CD4-positive, alpha-beta memory T cell (primary cell): ENCODE results near the gene OXSR1. TPM values are rescaled to one million over a fixed set of nuclear protein-coding genes. Genes with fewer than 3 reads are reported as not detected.

Experiments used
- CTCF ChIA-PET: fragments of 350-600 bp; sonication (Branson Sonifier 250); formaldehyde crosslinking; loops from one replicate; lab custom pipeline; 2021; ENCODE audit warnings: inconsistent platforms; ENCODE audit not compliant: partially characterized antibody; lab: Charles Lee
- POLR2A ChIA-PET: fragments of 350-600 bp; sonication (Branson Sonifier 250); formaldehyde crosslinking; loops from one replicate; lab custom pipeline; 2021; ENCODE audit not compliant: partially characterized antibody; lab: Charles Lee
- DNase-seq, 5 donors: peaks; one replicate each; pipeline versions ENCODE4 v3.0.0 to v3.0.0-alpha.2; 2020 to 2022; ENCODE audit warnings: mixed read lengths in 1 of 5
- H3K27ac ChIP-seq: one replicate; pipeline ENCODE4 v1.7.0; 2013; ENCODE audit warnings: low read depth, low read length
- H3K27me3 ChIP-seq: 2 replicates; pipeline ENCODE4 v1.7.0; 2013; ENCODE audit warnings: mild to moderate bottlenecking, low read length, moderate library complexity; ENCODE audit not compliant: insufficient read depth
- H3K36me3 ChIP-seq: 2 replicates; pipeline ENCODE4 v1.7.0; 2013; ENCODE audit warnings: mild to moderate bottlenecking, low read length, moderate library complexity; ENCODE audit not compliant: insufficient read depth
- H3K4me1 ChIP-seq: 2 replicates; pipeline ENCODE4 v1.7.0; 2013; ENCODE audit warnings: mild to moderate bottlenecking, low read length, moderate library complexity; ENCODE audit not compliant: insufficient read depth
- H3K4me3 ChIP-seq, 2 donors: one replicate each; pipeline ENCODE4 v1.7.0; 2013; ENCODE audit warnings: low read length in 2 of 2, mild to moderate bottlenecking in 1 of 2
- H3K9me3 ChIP-seq, 2 donors: one replicate each; pipeline ENCODE4 v1.7.0; 2013; ENCODE audit warnings: low read length in 2 of 2, control low read depth in 1 of 2; ENCODE audit not compliant: control insufficient read depth in 1 of 2
- H3K27ac Mint-ChIP-seq, 7 donors: one replicate each; pipeline ENCODE4 v1.8.0; 2020 to 2021; ENCODE audit warnings: mixed read lengths in 7 of 7, mild to moderate bottlenecking in 6 of 7, inconsistent platforms in 3 of 7, moderate library complexity in 3 of 7
- H3K27me3 Mint-ChIP-seq, 2 donors: one replicate each; pipeline ENCODE4 v1.8.0; 2020 to 2021; ENCODE audit warnings: mixed read lengths in 2 of 2
- H3K36me3 Mint-ChIP-seq, 2 donors: one replicate each; pipeline ENCODE4 v1.8.0; 2020 to 2021; ENCODE audit warnings: mixed read lengths in 2 of 2, inconsistent platforms in 1 of 2, mild to moderate bottlenecking in 1 of 2
- H3K4me1 Mint-ChIP-seq, 4 donors: one replicate each; pipeline ENCODE4 v1.8.0; 2020 to 2021; ENCODE audit warnings: mixed read lengths in 4 of 4, mild to moderate bottlenecking in 1 of 4
- H3K4me3 Mint-ChIP-seq, 8 donors: one replicate each; pipeline ENCODE4 v1.8.0; 2020 to 2021; ENCODE audit warnings: mixed read lengths in 8 of 8, mild to moderate bottlenecking in 7 of 8, moderate library complexity in 6 of 8, inconsistent platforms in 3 of 8
- H3K9me3 Mint-ChIP-seq, 8 donors: one replicate each; pipeline ENCODE4 v1.8.0; 2020 to 2021; ENCODE audit warnings: mixed read lengths in 8 of 8, mild to moderate bottlenecking in 5 of 8, inconsistent platforms in 3 of 8, moderate library complexity in 1 of 8
- intact Hi-C: fragments of 100-400 bp; cut with micrococcal nuclease; formaldehyde crosslinking; loops from one replicate; pipeline ENCODE4 v1.15.1; 2023
- polyA plus RNA-seq, 2 donors: library from polyadenylated mRNA; unstranded; fragments of 300-500 nt; fragmentation: Illumina TruSeq; gene quantifications; one replicate each; pipeline ENCODE4 v1.2.3, GENCODE V29; 2021
- total RNA-seq, 2 experiments: library from RNA; stranded (reverse); gene quantifications; one replicate each; pipeline ENCODE4 v1.2.3, GENCODE V29; 2021

The OXSR1 gene
- total RNA-seq (10 to 100 TPM; 39.6 to 43.9 TPM), polyA plus RNA-seq (10 to 100 TPM; 13.3 to 18.0 TPM)

GRCh38 chr3:38164952-38165721, at the start of gene OXSR1:
TSS of gene OXSR1 (plus strand) at chr3:38165537. CDS start at chr3:38165877, 340 bp downstream.
- H3K4me1 Mint-ChIP-seq = peaks cover 31 to 52% (median 42%) of the 10 kb centered on the region in 4 donors
- H3K27me3 Mint-ChIP-seq = no peaks in the 10 kb centered on the region
- CTCF ChIA-PET = interaction anchor here (0.7 to 2.4 kb wide), 15 partner anchors 9 to 1241 kb away, joined by 3 to 9 read pairs (median 4); partner anchors contain the start of genes ACAA1, RPSA and XYLB

GRCh38 chr3:38115645-38116427, 49.5 kb upstream of the OXSR1 start:
- H3K36me3 ChIP-seq = peaks cover under 1% of the 10 kb centered on the region
- H3K4me3 ChIP-seq = no peak overlapping the region
- intact Hi-C loops = no loop called here
- no peaks in the 10 kb centered on the region for H3K4me1 ChIP-seq
- POLR2A ChIA-PET = interaction anchor here (0.9 kb wide), 1 partner anchor 21 kb away, joined by 3 read pairs; the partner anchor contains the start of gene ACAA1
- Mint-ChIP-seq H3K4me1 (peaks cover 2 to 14% (median 6%) of the 10 kb centered on the region in 4 donors), H3K27ac (peak overlapping the region in 4 of 7 donors; percentile 11 to 46 (median 34)), H3K36me3 (peaks cover 0 to 12% of the 10 kb centered on the region in 2 donors), H3K4me3 (no peak overlapping the region), H3K9me3 (no peaks in the 10 kb centered on the region), H3K27me3 (no peaks in the 10 kb centered on the region)
- H3K27ac ChIP-seq = no peak overlapping the region
- no peaks in the 10 kb centered on the region for H3K9me3 ChIP-seq
- CTCF ChIA-PET = interaction anchor here (0.6 to 4.1 kb wide), 9 partner anchors 13 to 364 kb away, joined by 3 to 38 read pairs (median 3); partner anchors contain the start of genes OXSR1 and XYLB
- H3K27me3 ChIP-seq = no peaks in the 10 kb centered on the region
- no peak for DNase-seq

More at GRCh38 chr3:38164952-38165721, at the start of gene OXSR1:
- H3K4me3 ChIP-seq = peak within 1 kb of the TSS; percentile 66 to 72
- peak within 1 kb of the TSS; percentile 99 to 100 (median 100) for H3K27ac Mint-ChIP-seq
- H3K9me3 Mint-ChIP-seq = peaks cover 0 to 3% (median 0%) of the 10 kb centered on the region in 8 donors
- POLR2A ChIA-PET = interaction anchor here (0.6 to 5.8 kb wide), 30 partner anchors 9 to 1241 kb away, joined by 3 to 255 read pairs (median 5); partner anchors contain the start of genes ACAA1, DLEC1, MYD88 and RPSA
- H3K4me1 ChIP-seq = peaks cover 40% of the 10 kb centered on the region
- DNase-seq = peak; percentile 97 to 99 (median 99)
- H3K9me3 ChIP-seq = no peaks in the 10 kb centered on the region
- H3K4me3 Mint-ChIP-seq = peak within 1 kb of the TSS; percentile 88 to 98 (median 94)
- H3K36me3 ChIP-seq = no peaks in the 10 kb centered on the region
- peak within 1 kb of the TSS; percentile 95 for H3K27ac ChIP-seq
- intact Hi-C loops = loop anchor here (1.0 kb wide), 4 partner anchors 13 to 126 kb away; partner anchors contain the start of genes ACAA1 and DLEC1
- peaks cover 3 to 11% of the 10 kb centered on the region in 2 donors for H3K36me3 Mint-ChIP-seq
- no peaks in the 10 kb centered on the region for H3K27me3 ChIP-seq

GRCh38 chr3:38116471-38117162, 48.7 kb upstream of the OXSR1 start:
- POLR2A ChIA-PET = no interaction called here
- CTCF ChIA-PET = interaction anchor here (0.6 to 4.1 kb wide), 19 partner anchors 10 to 364 kb away, joined by 3 to 38 read pairs (median 4); partner anchors contain the start of genes OXSR1 and XYLB
- intact Hi-C loops = no loop called here

GRCh38 chr3:38117163-38117716, 48.1 kb upstream of the OXSR1 start:
- peaks cover 0 to 23% of the 10 kb centered on the region in 2 donors for H3K36me3 Mint-ChIP-seq
- no peak overlapping the region for H3K4me3 Mint-ChIP-seq
- no peaks in the 10 kb centered on the region for H3K27me3 Mint-ChIP-seq
- H3K9me3 Mint-ChIP-seq = no peaks in the 10 kb centered on the region
- ChIA-PET POLR2A (interaction anchor here (1.5 kb wide), 1 partner anchor 48 kb away, joined by 9 read pairs; the partner anchor contains the start of gene OXSR1), CTCF (interaction anchor here (0.6 to 4.1 kb wide), 20 partner anchors 10 to 363 kb away, joined by 3 to 38 read pairs (median 4); partner anchors contain the start of genes OXSR1 and XYLB)
- Histone ChIP-seq H3K4me3 (no peak overlapping the region), H3K27me3 (no peaks in the 10 kb centered on the region), H3K9me3 (no peaks in the 10 kb centered on the region), H3K27ac (no peak overlapping the region), H3K4me1 (no peaks in the 10 kb centered on the region), H3K36me3 (peaks cover 14% of the 10 kb centered on the region)
- intact Hi-C loops = no loop called here
- H3K4me1 Mint-ChIP-seq = peaks cover 2 to 15% (median 6%) of the 10 kb centered on the region in 4 donors
- H3K27ac Mint-ChIP-seq = no peak overlapping the region
- DNase-seq = no peak

More at GRCh38 chr3:38116471-38117162, 48.7 kb upstream of the OXSR1 start:
- no peaks in the 10 kb centered on the region for H3K4me1 ChIP-seq
- no peaks in the 10 kb centered on the region for H3K9me3 ChIP-seq
- H3K36me3 Mint-ChIP-seq = peaks cover 0 to 16% of the 10 kb centered on the region in 2 donors
- peaks cover 2 to 15% (median 6%) of the 10 kb centered on the region in 4 donors for H3K4me1 Mint-ChIP-seq
- DNase-seq = no peak
- H3K27ac ChIP-seq = no peak overlapping the region
- H3K4me3 Mint-ChIP-seq = no peak overlapping the region
- H3K9me3 Mint-ChIP-seq = no peaks in the 10 kb centered on the region
- peaks cover 8% of the 10 kb centered on the region for H3K36me3 ChIP-seq
- H3K27ac Mint-ChIP-seq = no peak overlapping the region
- no peaks in the 10 kb centered on the region for H3K27me3 Mint-ChIP-seq
- no peaks in the 10 kb centered on the region for H3K27me3 ChIP-seq
- no peak overlapping the region for H3K4me3 ChIP-seq

GRCh38 chr3:38117748-38118420, 47.5 kb upstream of the OXSR1 start:
- H3K36me3 ChIP-seq = peaks cover 21% of the 10 kb centered on the region
- Mint-ChIP-seq H3K27me3 (no peaks in the 10 kb centered on the region), H3K27ac (peak overlapping the region in 4 of 7 donors; percentile 25 to 86 (median 77)), H3K4me1 (peaks cover 2 to 15% (median 6%) of the 10 kb centered on the region in 4 donors), H3K4me3 (no peak overlapping the region), H3K9me3 (no peaks in the 10 kb centered on the region), H3K36me3 (peaks cover 4 to 29% of the 10 kb centered on the region in 2 donors)
- H3K27me3 ChIP-seq = no peaks in the 10 kb centered on the region
- H3K4me3 ChIP-seq = no peak overlapping the region
- POLR2A ChIA-PET = interaction anchor here (0.6 to 1.5 kb wide), 2 partner anchors 11 to 47 kb away, joined by 3 to 9 read pairs; partner anchors contain the start of gene OXSR1
- H3K4me1 ChIP-seq = no peaks in the 10 kb centered on the region
- peak; percentile 66 to 74 (median 70) for DNase-seq
- H3K27ac ChIP-seq = no peak overlapping the region
- no peaks in the 10 kb centered on the region for H3K9me3 ChIP-seq
- intact Hi-C loops = loop anchor here (1.0 kb wide), 3 partner anchors 47 to 362 kb away; partner anchors contain the start of genes OXSR1 and XYLB
- CTCF ChIA-PET = interaction anchor here (0.8 to 4.1 kb wide), 19 partner anchors 8 to 362 kb away, joined by 3 to 38 read pairs (median 5); partner anchors contain the start of genes OXSR1 and XYLB
